HG02938 (cell line): Measurements from ENCODE around the gene PMS2.
"Not testable (repeated sequence)": the region's sequence is repeated elsewhere in the genome, so short reads cannot be mapped to it uniquely, and the experiment has no call there.

Source experiments
- ATAC-seq: cut with Tn5 transposase; IDR thresholded peaks from one replicate; pipeline ENCODE4 v1.9.1; 2021; ENCODE audit warnings: mild to moderate bottlenecking, moderate library complexity; ENCODE audit not compliant: unreplicated experiment

Gene PMS2

DNA sequence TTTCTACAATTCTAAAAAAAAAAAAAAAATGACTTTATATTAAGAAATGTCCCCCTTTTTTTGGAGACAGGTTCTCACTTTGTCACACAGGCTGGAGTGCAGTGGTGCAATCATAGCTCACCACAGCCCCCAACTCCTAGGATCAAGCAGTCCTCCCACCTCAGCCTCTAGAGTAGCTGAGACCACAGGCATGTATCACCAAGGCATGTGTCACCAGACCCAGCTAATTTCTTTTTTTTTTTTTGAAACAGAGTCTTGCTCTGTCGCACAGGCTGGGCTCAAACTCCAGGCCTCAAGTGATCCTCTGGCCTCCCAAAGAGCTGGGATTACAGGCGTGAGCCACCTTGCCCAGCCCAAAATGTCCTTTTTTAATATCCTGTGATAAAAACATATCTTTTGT is 84.7 kb downstream of the PMS2 start:
- not testable (repeated sequence) for ATAC-seq
